HEK293 (cell line): Measurements from ENCODE around the gene MYOG.

Experiments
- CTCF ChIA-PET: fragments of 350-600 bp; formaldehyde crosslinking; extraction: SDS; loops from one replicate; lab custom pipeline; 2021; ENCODE audit warnings: antibody characterized with exemption; lab: Yijun Ruan, JAX
- POLR2A ChIA-PET: fragments of 300-600 bp; formaldehyde crosslinking; extraction: SDS; loops from one replicate; lab custom pipeline; 2020; ENCODE audit warnings: antibody characterized with exemption, inconsistent platforms; lab: Yijun Ruan, JAX
- H3K27ac ChIP-seq: fragments of 200-500 bp; sonication (Bioruptor generic); 2 replicates; pipeline ENCODE4 v1.5.1; 2014; ENCODE audit warnings: low read depth, low read length, control low read depth, inconsistent platforms; ENCODE audit errors: extremely low read depth
- H3K36me3 ChIP-seq, 2 experiments: fragments of 200-500 bp in 1 of 2; sonication (Bioruptor generic) in 1 of 2; 1 replicate in 1 of 2; 2 replicates in 1 of 2; pipeline ENCODE4 v1.5.1; 2014 to 2017; ENCODE audit warnings: inconsistent platforms in 2 of 2, low read length in 2 of 2; ENCODE audit not compliant: control insufficient read depth in 2 of 2, insufficient read depth in 1 of 2
- H3K4me1 ChIP-seq: fragments of 200-500 bp; sonication (Bioruptor generic); 2 replicates; pipeline ENCODE4 v1.5.1; 2014; ENCODE audit warnings: mild to moderate bottlenecking, low read length, inconsistent platforms; ENCODE audit not compliant: control insufficient read depth, insufficient read depth
- H3K4me3 ChIP-seq: 2 replicates; pipeline ENCODE4 v1.5.1; 2011; ENCODE audit warnings: low read depth, mild to moderate bottlenecking, control low read depth, low read length, moderate library complexity
- H3K9me3 ChIP-seq: fragments of 200-500 bp; sonication (Bioruptor generic); 2 replicates; pipeline ENCODE4 v1.5.1; 2014; ENCODE audit warnings: low read depth, low read length, inconsistent platforms; ENCODE audit not compliant: control insufficient read depth, insufficient read depth
- EGR2 ChIP-seq: fragments of 450-650 bp; formaldehyde crosslinking; IDR thresholded peaks from 2 replicates; pipeline ENCODE4 v1.5.1; 2016; ENCODE audit warnings: low read depth, missing biosample characterization, missing genetic modification characterization
- IKZF3 ChIP-seq: fragments of 450-650 bp; IDR thresholded peaks from 2 replicates; pipeline ENCODE4 v1.5.0; 2018; ENCODE audit warnings: missing biosample characterization, mild to moderate bottlenecking, missing genetic modification characterization, moderate library complexity
- PRDM10 ChIP-seq: fragments of 450-650 bp; formaldehyde crosslinking; IDR thresholded peaks from 2 replicates; pipeline ENCODE4 v1.5.1; 2016; ENCODE audit warnings: missing biosample characterization, missing genetic modification characterization
- REPIN1 ChIP-seq: fragments of 450-650 bp; formaldehyde crosslinking; IDR thresholded peaks from 2 replicates; pipeline ENCODE4 v1.5.1; 2017; ENCODE audit warnings: missing biosample characterization, missing genetic modification characterization, low read depth
- REST ChIP-seq: fragments of 450-650 bp; formaldehyde crosslinking; IDR thresholded peaks from 2 replicates; pipeline ENCODE4 v1.5.1; 2016; ENCODE audit warnings: missing biosample characterization, missing genetic modification characterization
- ZBTB7A ChIP-seq: fragments of 450-650 bp; formaldehyde crosslinking; IDR thresholded peaks from 2 replicates; pipeline ENCODE4 v1.5.1; 2016; ENCODE audit warnings: low read depth, missing biosample characterization, missing genetic modification characterization
- ZFHX2 ChIP-seq: fragments of 450-650 bp; formaldehyde crosslinking; conservative IDR thresholded peaks from 2 replicates; pipeline ENCODE4 v1.5.1; 2016; ENCODE audit warnings: missing biosample characterization, missing genetic modification characterization
- ZNF10 ChIP-seq: fragments of 450-650 bp; formaldehyde crosslinking; IDR thresholded peaks from 2 replicates; pipeline ENCODE4 v1.5.1; 2017; ENCODE audit warnings: missing biosample characterization, missing genetic modification characterization
- ZNF121 ChIP-seq: fragments of 450-650 bp; formaldehyde crosslinking; IDR thresholded peaks from 2 replicates; pipeline ENCODE4 v1.5.1; 2016; ENCODE audit warnings: missing biosample characterization, missing genetic modification characterization
- ZNF169 ChIP-seq: fragments of 450-650 bp; formaldehyde crosslinking; IDR thresholded peaks from 2 replicates; pipeline ENCODE4 v1.5.1; 2016; ENCODE audit warnings: missing biosample characterization, missing genetic modification characterization
- ZNF2 ChIP-seq: fragments of 450-650 bp; formaldehyde crosslinking; IDR thresholded peaks from 2 replicates; pipeline ENCODE4 v1.5.1; 2016; ENCODE audit warnings: missing biosample characterization, missing genetic modification characterization
- ZNF23 ChIP-seq: fragments of 450-650 bp; formaldehyde crosslinking; IDR thresholded peaks from 2 replicates; pipeline ENCODE4 v1.5.1; 2016; ENCODE audit warnings: missing biosample characterization, missing genetic modification characterization, borderline replicate concordance
- ZNF335 ChIP-seq: fragments of 450-650 bp; formaldehyde crosslinking; conservative IDR thresholded peaks from 2 replicates; pipeline ENCODE4 v1.5.1; 2016; ENCODE audit warnings: missing biosample characterization, missing genetic modification characterization
- ZNF558 ChIP-seq: fragments of 450-650 bp; formaldehyde crosslinking; IDR thresholded peaks from 2 replicates; pipeline ENCODE4 v1.5.1; 2016; ENCODE audit warnings: missing biosample characterization, missing genetic modification characterization
- ZNF560 ChIP-seq: fragments of 450-650 bp; formaldehyde crosslinking; IDR thresholded peaks from 2 replicates; pipeline ENCODE4 v1.5.1; 2017; ENCODE audit warnings: missing biosample characterization, missing genetic modification characterization, borderline replicate concordance
- ZNF580 ChIP-seq: fragments of 450-650 bp; formaldehyde crosslinking; IDR thresholded peaks from 2 replicates; pipeline ENCODE4 v1.5.1; 2016; ENCODE audit warnings: missing biosample characterization, missing genetic modification characterization
- ZNF654 ChIP-seq: fragments of 450-650 bp; formaldehyde crosslinking; IDR thresholded peaks from 2 replicates; pipeline ENCODE4 v1.5.1; 2016; ENCODE audit warnings: low read depth, missing biosample characterization, missing genetic modification characterization
- ZNF658 ChIP-seq: fragments of 450-650 bp; formaldehyde crosslinking; IDR thresholded peaks from 2 replicates; pipeline ENCODE4; 2016; ENCODE audit warnings: missing biosample characterization, missing genetic modification characterization
- ZNF692 ChIP-seq: fragments of 450-650 bp; formaldehyde crosslinking; IDR thresholded peaks from 2 replicates; pipeline ENCODE4 v1.5.1; 2016; ENCODE audit warnings: missing biosample characterization, missing genetic modification characterization
- ZNF768 ChIP-seq: fragments of 450-650 bp; formaldehyde crosslinking; IDR thresholded peaks from 2 replicates; pipeline ENCODE4 v1.5.1; 2018; ENCODE audit warnings: missing biosample characterization, mild to moderate bottlenecking, missing genetic modification characterization
- ZNF776 ChIP-seq: fragments of 450-650 bp; formaldehyde crosslinking; IDR thresholded peaks from 2 replicates; pipeline ENCODE4 v1.5.0; 2017; ENCODE audit warnings: missing biosample characterization, missing genetic modification characterization, borderline replicate concordance
- ZNF791 ChIP-seq: fragments of 450-650 bp; formaldehyde crosslinking; IDR thresholded peaks from 2 replicates; pipeline ENCODE4 v1.5.1; 2016; ENCODE audit warnings: missing biosample characterization, missing genetic modification characterization

MYOG gene

GRCh38 chr1:203126151-203126865 lies 40.5 kb upstream of the MYOG start (continued):
- TF ChIP-seq REPIN1 (tag by site-specific recombination) (no peak), ZNF791 (tag by site-specific recombination) (no peak), REST (no peak), ZNF10 (tag by site-specific recombination) (peak; percentile 17; the same call in 1 of the 2 replicates), ZNF654 (tag by site-specific recombination) (no peak; the same call in 1 of the 2 replicates), ZNF560 (tag by site-specific recombination) (no peak), ZNF776 (no peak), ZNF121 (tag by site-specific recombination) (no peak), ZNF169 (tag by site-specific recombination) (no peak), PRDM10 (tag by site-specific recombination) (peak; percentile 34; the same call in 1 of the 2 replicates), ZFHX2 (0 out of 2 replicates have a peak, but pooled peaks have one; percentile 33), IKZF3 (tag by site-specific recombination) (no peak), ZNF23 (tag by site-specific recombination) (no peak), ZNF580 (tag by site-specific recombination) (no peak), ZNF768 (tag by site-specific recombination) (no peak), ZNF2 (tag by site-specific recombination) (no peak)

- Histone ChIP-seq H3K4me1 (no peaks in the 10 kb centered on the region), H3K9me3 (no peaks in the 10 kb centered on the region), H3K27ac (no peak overlapping the region), H3K4me3 (no peak overlapping the region), H3K36me3 (no peaks in the 10 kb centered on the region)
- no peak for TF ChIP-seq ZBTB7A
- peak; percentile 63 for TF ChIP-seq EGR2 (tag by site-specific recombination)
- TF ChIP-seq ZNF658 (tag by site-specific recombination): no peak
- TF ChIP-seq ZNF692 (tag by site-specific recombination): no peak
- peak; percentile 70 for TF ChIP-seq ZNF335
- TF ChIP-seq ZFHX2: peak; percentile 72
- no peak for TF ChIP-seq ZNF776
- TF ChIP-seq ZNF558 (tag by site-specific recombination): no peak
- ChIA-PET POLR2A (no interaction called here), CTCF (interaction anchor here (0.6 to 9.1 kb wide), 12 partner anchors 10 to 1903 kb away, joined by 3 to 70 read pairs (median 4); no protein-coding TSS in a partner anchor)
Observed at GRCh38 chr1:203124546-203125317, 38.9 kb upstream of the MYOG start.
